A549 (cell line): Measurements from ENCODE around the gene FGR. TPM values are rescaled to one million over a fixed set of nuclear protein-coding genes. Genes with fewer than 3 reads are reported as not detected.

Experiments used
- ATAC-seq, 2 experiments: fragments of 200-7000 bp in 1 of 2; fragments of >200 bp in 1 of 2; cut with Nextera tagmentation in 1 of 2; cut with Tn5 transposase in 1 of 2; 3 replicates each; pipeline versions ENCODE4 v1.8.0 to v1.9.1; 2018 to 2020; ENCODE audit warnings: mild to moderate bottlenecking in 1 of 2, moderate library complexity in 1 of 2
- CTCF ChIA-PET: fragments of 300-600 bp; sonication (Branson Sonifier 250); formaldehyde crosslinking; extraction: SDS; loops from one replicate; lab custom pipeline; 2021; ENCODE audit warnings: antibody characterized with exemption, inconsistent platforms; lab: Yijun Ruan, JAX
- POLR2A ChIA-PET: fragments of 350-600 bp; formaldehyde crosslinking; extraction: SDS; loops from one replicate; lab custom pipeline; 2021; ENCODE audit warnings: antibody characterized with exemption, inconsistent platforms; lab: Yijun Ruan, JAX
- DNase-seq, 2 experiments: peaks; one replicate each; pipeline versions ENCODE4 v3.0.0 to v3.0.0-alpha.2; 2011 to 2016; ENCODE audit warnings: low read depth in 1 of 2, low spot score in 1 of 2
- FAIRE-seq: peaks from 2 replicates; lab custom pipeline; 2011; peaks lifted over from hg19 to GRCh38; lab: Jason Lieb, UNC
- H3K27ac ChIP-seq, 2 experiments: fragments of >200 bp; sonication (Bioruptor Twin); formaldehyde crosslinking; 3 replicates each; pipeline ENCODE4 v1.5.1; 2016 to 2017
- H3K4me1 ChIP-seq: fragments of >200 bp; sonication (Bioruptor Twin); formaldehyde crosslinking; 3 replicates; pipeline ENCODE4 v1.6.1; 2016
- H3K4me2 ChIP-seq: fragments of >200 bp; sonication (Bioruptor Twin); formaldehyde crosslinking; 3 replicates; pipeline ENCODE4 v1.6.1; 2016
- H3K4me3 ChIP-seq: fragments of >200 bp; sonication (Bioruptor Twin); formaldehyde crosslinking; 3 replicates; pipeline ENCODE4 v1.5.1; 2016
- H3K9me3 ChIP-seq: fragments of >200 bp; sonication (Bioruptor Twin); formaldehyde crosslinking; 3 replicates; pipeline ENCODE4 v1.6.1; 2016
- BCL3 ChIP-seq: fragments of >200 bp; sonication (Bioruptor Twin); formaldehyde crosslinking; IDR thresholded peaks from 3 replicates; pipeline ENCODE4 v1.6.1; 2016
- CEBPB ChIP-seq, 2 experiments: fragments of >200 bp in 1 of 2; sonication (Bioruptor Twin) in 1 of 2; formaldehyde crosslinking in 1 of 2; IDR thresholded peaks; 2 replicates each; pipeline ENCODE4 v1.6.1; 2012 to 2016
- CHD4 ChIP-seq: fragments of 200-600 bp; sonication (generic); IDR thresholded peaks from 2 replicates; pipeline ENCODE4 v1.6.1; 2016; ENCODE audit warnings: antibody characterized with exemption, mild to moderate bottlenecking, borderline replicate concordance
- CTCF ChIP-seq: fragments of >200 bp; sonication (Bioruptor Twin); formaldehyde crosslinking; IDR thresholded peaks from 3 replicates; pipeline ENCODE4 v1.5.1; 2016
- GATA3 ChIP-seq: IDR thresholded peaks from 2 replicates; pipeline ENCODE4 v1.6.1; 2012; ENCODE audit warnings: borderline replicate concordance
- HDAC2 ChIP-seq: fragments of 200-600 bp; sonication (generic); IDR thresholded peaks from 2 replicates; pipeline ENCODE4 v1.6.1; 2016
- HOXB13 ChIP-seq: fragments of 250-450 bp; sonication (Bioruptor Pico); IDR thresholded peaks from 2 replicates; pipeline ENCODE4 v1.5.0; 2020; ENCODE audit warnings: low read depth, mild to moderate bottlenecking, moderate library complexity
- KDM5A ChIP-seq: fragments of 200-600 bp; sonication (generic); IDR thresholded peaks from 2 replicates; pipeline ENCODE4 v1.6.1; 2016; ENCODE audit warnings: antibody characterized with exemption, mild to moderate bottlenecking
- MAX ChIP-seq: IDR thresholded peaks from 2 replicates; pipeline ENCODE4 v1.6.1; 2012
- MAZ ChIP-seq: fragments of 150-350 bp; IDR thresholded peaks from 2 replicates; pipeline ENCODE4 v1.6.1; 2014; ENCODE audit warnings: antibody characterized with exemption, low read depth, low read length, borderline replicate concordance
- MYC ChIP-seq: IDR thresholded peaks from 2 replicates; pipeline ENCODE4 v1.6.1; 2012; ENCODE audit warnings: mild to moderate bottlenecking, inconsistent platforms, low read length, improper control_type of control experiment, borderline replicate concordance
- NPAS2 ChIP-seq: fragments of 250-450 bp; sonication (Bioruptor Pico); IDR thresholded peaks from 2 replicates; pipeline ENCODE4 v1.8.0; 2022; ENCODE audit warnings: mild to moderate bottlenecking, moderate library complexity, borderline replicate concordance
- POLR2A ChIP-seq: IDR thresholded peaks from 2 replicates; pipeline ENCODE4 v1.6.1; 2012; ENCODE audit warnings: mild to moderate bottlenecking, low read length
- POLR2AphosphoS2 ChIP-seq: conservative IDR thresholded peaks from 2 replicates; pipeline ENCODE4 v1.6.1; 2012; ENCODE audit warnings: low read length, improper control_type of control experiment, inconsistent platforms
- RAD21 ChIP-seq, 2 experiments: fragments of >200 bp in 1 of 2; sonication (Bioruptor Twin) in 1 of 2; formaldehyde crosslinking in 1 of 2; IDR thresholded peaks in 1 of 2; conservative IDR thresholded peaks in 1 of 2; 2 replicates in 1 of 2; 3 replicates in 1 of 2; pipeline ENCODE4 v1.6.1; 2012 to 2018; ENCODE audit warnings: inconsistent platforms in 1 of 2
- RARB ChIP-seq: fragments of 250-450 bp; sonication (Bioruptor Pico); IDR thresholded peaks from 2 replicates; pipeline ENCODE4 v1.8.0; 2021; ENCODE audit warnings: mild to moderate bottlenecking, moderate library complexity
- SMC3 ChIP-seq: fragments of >200 bp; sonication (Bioruptor Twin); formaldehyde crosslinking; IDR thresholded peaks from 3 replicates; pipeline ENCODE4 v1.6.1; 2018; ENCODE audit warnings: inconsistent platforms
- TFCP2L1 ChIP-seq: fragments of 250-450 bp; sonication (Bioruptor Pico); IDR thresholded peaks from 2 replicates; pipeline ENCODE4 v1.5.0; 2021; ENCODE audit warnings: mild to moderate bottlenecking
- WGBS: methylation state at CpG from one replicate; pipeline ENCODE4 v1.1.6; 2017; ENCODE audit errors: missing lambda C conversion rate; 5-methylcytosine and 5-hydroxymethylcytosine counted together
- polyA plus RNA-seq, 4 experiments: library from polyadenylated mRNA; depleted of rRNA in 3 of 4; stranded (reverse); fragments of >200 nt; fragmentation: RNase III in 1 of 4; extraction: RNeasy Plus Mini Kit Qiagen cat#74134 plus additional on column Dnase treatment in 1 of 4; gene quantifications; 2 replicates in 3 of 4; 3 replicates in 1 of 4; pipeline ENCODE4 v1.2.3, GENCODE V29; 2011 to 2017

Gene FGR
- polyA plus RNA-seq, 2 of the 4 experiments (the other 2 are of a cell fraction) = not detected

GRCh38 chr1:27568300-27569087 is 66.5 kb downstream of the FGR start:
- peak overlapping the region; percentile 85 for H3K27ac ChIP-seq
- ATAC-seq (peak; percentile 76 to 88), FAIRE-seq (no peak), DNase-seq (peak; percentile 86 to 93)
- H3K4me2 ChIP-seq = peak overlapping the region; percentile 85
- CTCF ChIA-PET = interaction anchor here (0.6 to 18.5 kb wide), 26 partner anchors 8 to 158 kb away, joined by 3 to 314 read pairs (median 4); partner anchors contain the start of gene AHDC1
- POLR2A ChIA-PET = interaction anchor here (0.6 kb wide), 1 partner anchor 11 kb away, joined by 7 read pairs; no protein-coding TSS in a partner anchor
- TF ChIP-seq HOXB13 (no peak), CEBPB (IDR thresholded peaks at IDR 0.05) (no peak), MAX (peak; percentile 28; the same call in 1 of the 2 replicates), GATA3 (0 out of 2 replicates have a peak, but pooled peaks have one; percentile 7), MYC (no peak), TFCP2L1 (CRISPR knock-in tag) (no peak), RAD21 (conservative IDR thresholded peaks at IDR 0.05 in 1 of 2, IDR thresholded peaks at IDR 0.05 in 1 of 2) (peak in 1 of 2 experiments; percentile 43; a peak in 1 of 5 replicates), POLR2A (peak; percentile 59), POLR2AphosphoS2 (no peak), SMC3 (peak; percentile 59), CTCF (peak; percentile 80), RARB (CRISPR knock-in tag) (no peak)
- H3K4me1 ChIP-seq = peaks cover 94% of the 10 kb centered on the region
- H3K9me3 ChIP-seq = no peaks in the 10 kb centered on the region
- H3K4me3 ChIP-seq = peak overlapping the region; percentile 44
- 6% methylated on average over 13 of the region's 65 CpGs for WGBS

DNA sequence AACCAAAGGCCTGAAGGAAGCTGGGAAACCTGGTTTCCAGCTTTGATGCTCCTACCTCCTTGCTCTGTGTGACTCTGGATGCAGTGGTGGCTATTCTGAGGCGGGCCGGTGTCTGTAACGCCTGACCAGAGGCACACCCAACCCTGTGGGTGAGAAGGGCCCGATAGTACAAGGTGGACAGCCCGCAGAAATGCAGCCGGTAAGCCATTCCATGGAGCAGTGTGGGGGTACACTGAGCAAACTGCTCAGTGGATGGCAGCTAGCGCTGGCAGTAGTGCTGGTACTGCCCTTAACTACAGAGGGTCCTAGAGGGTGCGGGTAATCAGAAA is 67.0 kb downstream of the FGR start:
- DNase-seq = no peak
- Histone ChIP-seq H3K4me2 (peak overlapping the region; percentile 83), H3K4me1 (peaks cover 96% of the 10 kb centered on the region), H3K9me3 (no peaks in the 10 kb centered on the region), H3K4me3 (0 out of 3 replicates have a peak overlapping the region, but pooled peaks have one; percentile 4), H3K27ac (peak overlapping the region; percentile 85)
- POLR2A ChIA-PET = interaction anchor here (0.6 kb wide), 1 partner anchor 11 kb away, joined by 7 read pairs; no protein-coding TSS in a partner anchor
- ATAC-seq = peak; percentile 2 to 19; a peak in 5 of 6 replicates
- no peak for FAIRE-seq
- TF ChIP-seq HDAC2 (no peak), KDM5A (no peak), CHD4 (no peak), NPAS2 (CRISPR knock-in tag) (no peak)
- CTCF ChIA-PET = interaction anchor here (0.6 to 18.5 kb wide), 19 partner anchors 8 to 236 kb away, joined by 3 to 314 read pairs (median 4); partner anchors contain the start of gene AHDC1
- WGBS = 62% methylated on average over 6 of the region's 8 CpGs

- ATAC-seq (no peak), DNase-seq (no peak), FAIRE-seq (no peak)
- WGBS = 88% methylated on average over 12 of the region's 15 CpGs
- no peak for TF ChIP-seq CEBPB (IDR thresholded peaks at IDR 0.05)
- TF ChIP-seq MAZ = no peak
- no peak for TF ChIP-seq BCL3
- CTCF ChIA-PET = interaction anchor here (0.6 to 18.5 kb wide), 9 partner anchors 9 to 235 kb away, joined by 3 to 314 read pairs (median 8); partner anchors contain the start of gene AHDC1
- H3K4me3 ChIP-seq = no peak overlapping the region
- peak overlapping the region; percentile 85 for H3K27ac ChIP-seq
- H3K4me2 ChIP-seq = peak overlapping the region; percentile 83
- H3K9me3 ChIP-seq = no peaks in the 10 kb centered on the region
- POLR2A ChIA-PET = interaction anchor here (0.6 kb wide), 1 partner anchor 100 kb away, joined by 4 read pairs; no protein-coding TSS in a partner anchor
- peaks cover 96% of the 10 kb centered on the region for H3K4me1 ChIP-seq
Measured at GRCh38 chr1:27567146-27567526, 67.8 kb downstream of the FGR start.
